LNCAP (cell line): ENCODE results near the gene PHLDA3.

Source experiments
- TF ChIP-seq, protein P1 (sequence below): fragments of 450-650 bp; IDR thresholded peaks from 2 replicates; pipeline ENCODE4 v1.5.1; 2017; ENCODE audit warnings: mild to moderate bottlenecking

The PHLDA3 gene

DNA sequence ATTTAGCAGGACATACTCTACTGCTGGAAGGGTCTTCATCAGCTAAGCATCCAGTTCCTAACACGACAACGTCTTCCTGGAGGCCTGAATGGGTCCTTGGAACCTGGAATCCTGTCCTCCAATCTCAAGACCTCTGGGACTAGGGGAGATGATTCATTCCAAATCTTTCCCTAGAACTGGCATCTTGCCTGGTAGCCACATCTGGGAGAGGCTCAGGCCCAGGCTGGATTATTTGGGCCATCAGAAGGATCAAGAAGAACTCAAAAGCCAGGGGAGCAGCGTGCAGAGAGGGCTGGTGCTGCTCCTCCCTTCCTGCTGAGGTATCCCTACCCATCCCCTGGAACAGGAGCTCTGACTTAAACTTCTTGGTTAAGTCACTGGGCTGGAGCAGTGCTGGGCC lies 2.8 kb upstream of the PHLDA3 start:
- TF ChIP-seq, protein P1, sequence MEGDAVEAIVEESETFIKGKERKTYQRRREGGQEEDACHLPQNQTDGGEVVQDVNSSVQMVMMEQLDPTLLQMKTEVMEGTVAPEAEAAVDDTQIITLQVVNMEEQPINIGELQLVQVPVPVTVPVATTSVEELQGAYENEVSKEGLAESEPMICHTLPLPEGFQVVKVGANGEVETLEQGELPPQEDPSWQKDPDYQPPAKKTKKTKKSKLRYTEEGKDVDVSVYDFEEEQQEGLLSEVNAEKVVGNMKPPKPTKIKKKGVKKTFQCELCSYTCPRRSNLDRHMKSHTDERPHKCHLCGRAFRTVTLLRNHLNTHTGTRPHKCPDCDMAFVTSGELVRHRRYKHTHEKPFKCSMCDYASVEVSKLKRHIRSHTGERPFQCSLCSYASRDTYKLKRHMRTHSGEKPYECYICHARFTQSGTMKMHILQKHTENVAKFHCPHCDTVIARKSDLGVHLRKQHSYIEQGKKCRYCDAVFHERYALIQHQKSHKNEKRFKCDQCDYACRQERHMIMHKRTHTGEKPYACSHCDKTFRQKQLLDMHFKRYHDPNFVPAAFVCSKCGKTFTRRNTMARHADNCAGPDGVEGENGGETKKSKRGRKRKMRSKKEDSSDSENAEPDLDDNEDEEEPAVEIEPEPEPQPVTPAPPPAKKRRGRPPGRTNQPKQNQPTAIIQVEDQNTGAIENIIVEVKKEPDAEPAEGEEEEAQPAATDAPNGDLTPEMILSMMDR: no peak

DNA sequence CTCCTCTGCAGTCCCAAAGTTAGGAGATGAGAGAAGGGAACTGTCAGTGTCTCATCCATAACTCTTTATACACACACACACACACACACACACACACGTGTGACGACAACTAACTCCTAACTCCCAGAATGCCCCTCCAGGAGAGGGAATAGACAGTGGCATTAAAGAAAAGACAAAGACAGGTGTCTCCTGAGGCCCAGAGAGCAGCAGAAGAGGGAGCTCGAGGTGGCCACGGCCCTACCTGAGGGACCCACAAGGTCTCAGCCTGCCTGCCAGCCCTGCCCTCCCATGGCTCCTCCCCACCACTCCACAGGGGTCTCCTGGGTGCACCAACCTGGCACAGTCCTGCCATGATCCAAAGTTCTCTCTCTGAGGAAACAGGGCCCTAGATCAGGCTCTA lies 1.6 kb upstream of the PHLDA3 start:
- TF ChIP-seq, protein P1: no peak

DNA sequence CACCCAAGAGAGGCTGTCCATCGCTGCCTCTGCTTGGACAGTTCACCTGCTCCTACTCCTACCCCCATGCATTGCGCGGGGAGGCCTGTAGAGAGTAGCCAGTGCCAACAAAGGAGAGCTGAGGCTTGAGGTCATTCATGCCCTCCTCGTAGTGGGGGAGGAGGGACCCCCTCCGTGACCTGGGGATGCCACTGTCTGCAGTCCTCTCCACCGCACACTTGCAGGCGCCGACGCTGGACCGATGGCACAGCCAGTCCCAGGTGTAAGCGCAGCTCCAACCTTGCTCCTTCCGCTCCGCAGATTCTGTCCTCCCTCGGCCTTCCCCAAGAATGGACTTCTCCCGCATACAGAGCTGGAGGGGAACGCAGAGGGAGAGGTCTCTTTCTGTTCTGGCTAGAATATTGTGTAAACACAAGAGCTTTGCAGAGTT lies 672 bp upstream of the PHLDA3 start:
- TF ChIP-seq, protein P1: no peak

DNA sequence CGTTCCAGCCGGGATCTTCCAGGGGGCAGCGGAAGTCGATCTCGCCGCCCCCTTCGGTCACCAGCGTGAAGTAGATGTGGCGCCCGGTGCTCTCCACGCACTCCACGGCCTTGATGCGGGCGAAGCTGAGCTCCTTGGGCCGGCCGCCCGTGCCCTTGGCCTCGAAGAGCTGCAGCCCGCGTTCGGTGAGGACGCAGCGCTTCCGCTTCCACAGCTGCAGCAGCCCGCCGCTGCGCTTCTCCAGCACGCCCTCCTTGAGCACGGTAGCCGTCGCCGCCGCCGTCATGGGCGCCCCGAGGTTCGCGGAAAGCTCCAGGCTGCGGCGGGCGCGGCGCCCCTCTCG lies 516 bp downstream of the PHLDA3 start:
- TF ChIP-seq, protein P1: no peak

DNA sequence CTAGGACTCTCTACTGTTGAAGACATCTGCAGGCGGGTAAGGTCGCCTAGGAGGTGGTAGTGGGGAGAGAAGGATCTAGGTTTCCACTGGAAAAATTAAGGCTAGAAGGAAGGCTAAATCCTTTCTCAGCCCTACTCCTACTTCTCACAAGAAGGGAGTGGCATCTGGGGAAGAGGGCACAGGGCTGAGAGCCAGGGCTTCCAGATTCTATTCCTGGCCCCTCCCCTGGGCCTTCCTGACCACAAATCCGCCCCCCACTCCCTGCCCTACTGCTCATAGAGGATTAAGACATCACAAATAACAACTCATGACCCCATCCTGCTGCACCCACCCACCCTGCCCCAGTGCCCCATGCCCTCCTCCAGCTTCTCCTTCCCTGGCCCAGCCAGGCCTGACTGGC lies 2.5 kb downstream of the PHLDA3 start:
- TF ChIP-seq, protein P1: no peak

DNA sequence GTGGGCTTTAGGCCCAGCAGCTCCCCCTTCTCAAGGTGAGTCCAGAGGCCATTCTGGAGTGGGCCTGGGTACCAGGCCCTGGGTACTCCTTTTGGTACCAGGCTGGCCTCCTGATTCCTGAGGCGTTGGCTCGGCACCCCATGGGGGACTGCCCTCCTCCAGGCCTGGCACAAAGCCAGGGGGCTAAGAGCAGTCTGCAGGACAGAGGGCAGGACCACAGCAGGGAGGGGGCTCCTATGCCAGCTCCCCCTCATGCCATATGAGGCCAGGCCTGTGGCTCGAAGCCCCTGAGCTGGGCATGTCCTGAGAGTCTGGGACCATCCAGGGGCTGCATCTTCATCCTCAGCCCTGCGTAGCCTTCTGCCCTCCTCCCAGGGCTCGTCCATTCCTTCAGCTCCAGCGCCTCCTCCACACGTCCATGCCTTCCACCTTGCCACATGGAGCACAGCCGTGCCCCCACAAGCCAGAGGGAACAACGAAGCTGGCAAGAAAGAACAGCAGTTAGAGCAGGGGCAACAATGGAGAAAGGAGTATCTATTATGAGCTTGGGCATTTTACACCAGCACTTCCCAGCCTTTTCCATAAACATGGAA lies 3.2 kb downstream of the PHLDA3 start:
- TF ChIP-seq, protein P1: no peak

DNA sequence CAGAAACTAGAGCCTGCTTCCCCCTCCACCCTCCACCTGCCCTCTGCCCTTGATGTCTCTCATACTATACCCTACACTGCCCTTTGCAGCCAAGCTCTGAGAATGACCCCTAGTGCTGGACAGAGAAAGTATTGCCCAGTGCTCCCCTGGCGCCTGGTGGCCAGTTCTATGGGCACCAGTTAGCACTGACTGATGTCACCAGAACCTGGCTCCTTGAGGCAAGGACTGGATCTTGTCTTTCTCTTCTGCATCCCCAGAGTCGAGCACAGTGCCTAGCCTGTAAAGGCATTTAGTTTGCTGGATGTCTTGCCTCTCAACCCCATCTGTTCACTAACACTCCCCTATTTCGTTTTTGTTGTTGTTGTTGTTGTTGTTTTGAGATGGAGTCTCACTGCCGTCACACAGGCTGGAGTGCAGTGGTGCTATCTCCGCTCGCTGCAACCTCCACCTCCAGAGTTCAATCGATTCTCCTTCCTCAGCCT lies 5.9 kb downstream of the PHLDA3 start:
- TF ChIP-seq, protein P1: no peak
